Kidney (tissue), 14 donors: Measurements from ENCODE around the gene STOX1. TPM values are rescaled to one million over a fixed set of nuclear protein-coding genes. Genes with fewer than 3 reads are reported as not detected.

Experiments used
- DNase-seq, 5 donors: peaks; one replicate each; pipeline ENCODE4 v3.0.0-alpha.2; 2013 to 2020
- FAIRE-seq: peaks from 2 replicates; lab custom pipeline; 2012; peaks lifted over from hg19 to GRCh38; lab: Jason Lieb, UNC
- H3K27ac ChIP-seq, 2 donors: one replicate each; pipeline ENCODE4 v1.7.0; 2013; ENCODE audit warnings: low read depth in 2 of 2, low read length in 2 of 2, inconsistent platforms in 1 of 2
- H3K27me3 ChIP-seq: one replicate; pipeline ENCODE4 v1.7.1; 2013; ENCODE audit warnings: low read length, inconsistent platforms; ENCODE audit not compliant: control insufficient read depth, insufficient read depth
- H3K36me3 ChIP-seq, 3 donors: one replicate each; pipeline versions ENCODE4 v1.7.0 to v1.7.1; 2013; ENCODE audit warnings: low read length in 3 of 3, control low read depth in 1 of 3, inconsistent platforms in 1 of 3; ENCODE audit not compliant: insufficient read depth in 3 of 3, control insufficient read depth in 2 of 3
- H3K4me1 ChIP-seq, 3 donors: one replicate each; pipeline versions ENCODE4 v1.7.0 to v1.7.1; 2013; ENCODE audit warnings: low read length in 3 of 3, inconsistent platforms in 1 of 3, low read depth in 1 of 3; ENCODE audit not compliant: control insufficient read depth in 2 of 3, insufficient read depth in 2 of 3
- H3K4me3 ChIP-seq, 3 donors: one replicate each; pipeline versions ENCODE4 v1.7.0 to v1.8.1; 2013; ENCODE audit warnings: low read length in 3 of 3, control low read depth in 1 of 3, inconsistent platforms in 1 of 3
- H3K9ac ChIP-seq, 3 donors: one replicate each; pipeline versions ENCODE4 v1.7.0 to v1.7.1; 2013; ENCODE audit warnings: low read length in 3 of 3, control low read depth in 1 of 3, inconsistent platforms in 1 of 3
- H3K9me3 ChIP-seq, 3 donors: one replicate each; pipeline versions ENCODE4 v1.7.0 to v1.7.1; 2013; ENCODE audit warnings: low read length in 3 of 3, control low read depth in 1 of 3, inconsistent platforms in 1 of 3; ENCODE audit not compliant: control insufficient read depth in 2 of 3, insufficient read depth in 1 of 3
- CTCF ChIP-seq: IDR thresholded peaks from 3 replicates; pipeline ENCODE4 v1.5.1; 2012; ENCODE audit warnings: mild to moderate bottlenecking, moderate library complexity, borderline replicate concordance; ENCODE audit not compliant: insufficient read depth; ENCODE audit errors: extremely low read depth
- intact Hi-C: fragments of 100-400 bp; cut with DNase I; formaldehyde crosslinking; loops from one replicate; pipeline ENCODE4 v1.11.1; 2022
- polyA plus RNA-seq: library from polyadenylated mRNA; stranded (reverse); fragments of 350-450 nt; fragmentation: Illumina TruSeq; extraction: RNeasy Lipid Tissue Mini Kit (QIAGEN cat#74804); gene quantifications from one replicate; pipeline ENCODE4 v1.2.3, GENCODE V29; 2014; ENCODE audit warnings: low read depth, low replicate concordance; ENCODE audit not compliant: insufficient read depth
- total RNA-seq: library from RNA; stranded (reverse); fragmentation: NEBNext Ultra II Directional; extraction: Animal tissue kit (Norgen Biotek cat#: 25700); gene quantifications from one replicate; pipeline ENCODE4 v1.2.1, GENCODE V29; 2021
- donor health status: control.
- donor health status: control.
- donor health status: control.
- donor health status: control.
- donor health status: control.
- donor health status: DM: yes; HTN: yes; CAD: no.
- donor health status: Normal renal cell carcinoma (clear cell type).

STOX1 gene
- total and polyA plus RNA-seq, 2 donors from 2014 or later = 1.5 TPM

GRCh38 chr10:68876246-68877138, 49.2 kb downstream of the STOX1 start:
- peak overlapping the region in 1 of 2 donors; percentile 43 for H3K27ac ChIP-seq
- DNase-seq = peak in 4 of 5 donors; percentile 56 to 91 (median 78)
- no peaks in the 10 kb centered on the region for H3K27me3 ChIP-seq
- no peak overlapping the region for H3K9ac ChIP-seq
- no peaks in the 10 kb centered on the region for H3K36me3 ChIP-seq
- peaks cover 0 to 10% (median 2%) of the 10 kb centered on the region in 3 donors for H3K4me1 ChIP-seq
- FAIRE-seq = no peak
- no peak for TF ChIP-seq CTCF
- no peaks in the 10 kb centered on the region for H3K9me3 ChIP-seq
- H3K4me3 ChIP-seq = no peak overlapping the region
- intact Hi-C loops = no loop called here

GRCh38 chr10:68877482-68878110, 50.3 kb downstream of the STOX1 start:
- FAIRE-seq = no peak
- TF ChIP-seq CTCF = no peak
- no peak for DNase-seq
- no peaks in the 10 kb centered on the region for H3K36me3 ChIP-seq
- no peak overlapping the region for H3K4me3 ChIP-seq
- intact Hi-C loops = no loop called here
- no peaks in the 10 kb centered on the region for H3K9me3 ChIP-seq
- no peak overlapping the region for H3K27ac ChIP-seq
- no peaks in the 10 kb centered on the region for H3K27me3 ChIP-seq
- H3K4me1 ChIP-seq = peaks cover 0 to 6% (median 0%) of the 10 kb centered on the region in 3 donors
- no peak overlapping the region for H3K9ac ChIP-seq

GRCh38 chr10:68878496-68878895, 51.2 kb downstream of the STOX1 start:
- no peak overlapping the region for H3K27ac ChIP-seq

More at GRCh38 chr10:68878496-68878895, 51.2 kb downstream of the STOX1 start:
- no peak overlapping the region for H3K9ac ChIP-seq
- no peak overlapping the region for H3K4me3 ChIP-seq
- no peaks in the 10 kb centered on the region for H3K27me3 ChIP-seq
- intact Hi-C loops = no loop called here
- no peaks in the 10 kb centered on the region for H3K36me3 ChIP-seq
- H3K4me1 ChIP-seq = peaks cover 0 to 6% (median 0%) of the 10 kb centered on the region in 3 donors
- no peak for DNase-seq
- FAIRE-seq = no peak
- no peak for TF ChIP-seq CTCF
- no peaks in the 10 kb centered on the region for H3K9me3 ChIP-seq
